HG03342 (cell line): Measurements from ENCODE around the gene IL1RN.
"Not testable (repeated sequence)": the region's sequence is repeated elsewhere in the genome, so short reads cannot be mapped to it uniquely, and the experiment has no call there.

Experiments used
- ATAC-seq: cut with Tn5 transposase; IDR thresholded peaks from one replicate; pipeline ENCODE4 v1.9.1; 2021; ENCODE audit warnings: mild to moderate bottlenecking, moderate library complexity; ENCODE audit not compliant: unreplicated experiment

Gene IL1RN, protein sequence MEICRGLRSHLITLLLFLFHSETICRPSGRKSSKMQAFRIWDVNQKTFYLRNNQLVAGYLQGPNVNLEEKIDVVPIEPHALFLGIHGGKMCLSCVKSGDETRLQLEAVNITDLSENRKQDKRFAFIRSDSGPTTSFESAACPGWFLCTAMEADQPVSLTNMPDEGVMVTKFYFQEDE

DNA sequence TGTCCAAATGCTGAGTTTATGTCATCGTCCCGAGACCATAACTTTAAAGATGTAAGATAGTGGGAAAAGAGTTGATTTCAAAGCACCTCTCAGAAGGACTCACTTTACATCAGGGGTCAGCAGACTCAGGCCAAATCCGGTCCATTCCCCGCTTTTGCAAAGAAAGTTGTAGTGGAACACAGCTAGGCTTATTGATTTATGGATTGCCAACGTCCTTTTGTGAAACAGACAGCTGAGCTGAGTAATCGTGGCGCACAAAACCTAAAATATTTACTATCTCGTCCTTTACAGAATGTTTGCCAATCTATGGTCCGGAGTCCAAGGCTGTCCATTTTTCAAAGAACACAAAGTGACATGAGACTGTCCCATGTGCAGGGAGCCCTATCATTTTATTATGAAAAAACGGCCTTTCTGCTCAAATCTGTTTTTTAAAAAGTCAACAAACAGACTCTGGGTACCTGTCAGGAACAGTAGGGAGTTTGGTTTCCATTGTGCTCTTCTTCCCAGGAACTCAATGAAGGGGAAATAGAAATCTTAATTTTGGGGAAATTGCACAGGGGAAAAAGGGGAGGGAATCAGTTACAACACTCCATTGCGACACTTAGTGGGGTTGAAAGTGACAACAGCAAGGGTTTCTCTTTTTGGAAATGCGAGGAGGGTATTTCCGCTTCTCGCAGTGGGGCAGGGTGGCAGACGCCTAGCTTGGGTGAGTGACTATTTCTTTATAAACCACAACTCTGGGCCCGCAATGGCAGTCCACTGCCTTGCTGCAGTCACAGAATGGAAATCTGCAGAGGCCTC, at the start of gene IL1RN:
IL1RN (plus strand) TSS at position 754 of the 801 bp plus-strand sequence; CDS start at position 781, 27 bp downstream.
- no peak for ATAC-seq

DNA sequence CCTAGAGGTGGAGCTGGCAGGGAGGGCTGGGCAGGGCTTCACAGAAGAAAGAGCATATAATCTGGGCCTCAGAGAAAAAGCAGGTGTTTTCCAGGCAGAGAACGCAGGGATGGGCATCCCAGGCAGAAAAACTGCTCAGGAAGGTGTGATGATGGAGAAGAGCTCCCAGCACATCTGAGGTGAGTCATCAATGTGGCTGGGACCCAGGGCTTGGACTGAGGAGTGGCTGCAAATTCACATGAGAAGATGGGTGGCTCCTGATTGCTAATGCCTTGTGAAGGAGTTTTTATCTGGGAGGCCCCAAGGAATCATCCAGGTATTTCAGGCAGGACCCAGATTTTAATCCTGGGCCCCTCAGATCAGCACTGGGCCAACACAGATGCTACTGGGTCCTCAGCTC, 49.5 kb upstream of the IL1RN start:
- no peak for ATAC-seq

DNA sequence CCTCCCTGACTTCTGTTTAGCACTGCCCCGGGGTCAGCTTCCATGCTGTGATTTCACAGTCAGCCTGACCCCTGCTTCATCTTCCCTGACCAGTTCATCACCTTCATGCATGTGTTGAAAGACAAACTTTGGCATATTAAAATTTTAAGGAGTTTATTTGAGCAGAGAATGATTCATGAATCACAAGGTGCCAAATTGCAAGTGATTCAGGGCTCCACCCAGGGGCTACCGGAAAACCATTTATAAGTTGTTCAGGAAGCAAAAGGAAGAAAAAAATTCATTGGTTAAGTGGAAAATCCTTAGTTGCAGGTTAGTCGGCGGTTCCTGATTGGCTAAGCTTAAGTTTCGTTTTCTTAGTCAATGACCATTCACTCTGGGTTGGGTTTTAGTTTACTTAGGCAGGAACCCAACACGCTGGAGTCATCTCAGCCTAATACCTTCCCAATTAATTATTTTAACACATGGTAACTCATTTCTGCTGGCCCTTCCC, 49.0 kb upstream of the IL1RN start:
- no peak for ATAC-seq

DNA sequence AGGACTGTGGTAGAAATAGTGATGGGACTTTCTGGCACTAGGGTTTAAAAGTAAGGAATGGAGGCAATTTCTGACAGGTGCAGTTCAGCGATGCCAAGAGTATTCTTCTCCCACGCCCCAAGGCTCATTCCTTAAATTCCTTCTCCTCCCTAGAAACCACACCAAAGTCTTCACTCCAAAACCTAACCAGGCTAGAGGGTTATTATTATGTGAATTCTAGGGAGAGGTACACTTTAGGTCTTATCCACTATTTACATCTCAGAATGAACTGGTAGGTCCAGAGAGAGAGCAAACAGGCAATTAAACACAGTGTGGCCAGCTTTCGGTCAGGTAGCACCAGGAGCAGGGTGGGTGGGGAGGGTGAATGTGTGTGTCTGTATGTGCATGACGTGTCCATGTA, 48.3 kb upstream of the IL1RN start:
- ATAC-seq, result no peak

DNA sequence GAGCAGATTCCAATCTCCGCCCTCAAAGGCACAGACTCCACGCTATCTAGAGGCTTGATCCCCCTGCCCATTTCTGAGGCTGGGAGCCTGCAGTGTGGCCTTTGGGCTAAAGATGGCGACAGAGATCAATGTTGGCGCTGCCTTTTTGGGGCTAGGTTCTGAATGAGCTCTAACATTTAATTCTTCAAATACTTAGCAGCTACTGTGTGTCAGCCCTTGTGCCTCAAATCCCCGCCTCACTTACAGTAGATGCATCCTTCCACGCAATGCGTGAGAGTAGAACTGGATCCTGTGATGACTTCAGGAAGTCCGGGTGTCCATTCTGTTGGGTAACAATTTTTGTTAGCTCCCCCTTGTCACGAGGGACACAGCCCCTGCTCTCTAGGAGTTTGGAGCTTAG, 47.3 kb upstream of the IL1RN start:
- no peak for ATAC-seq

DNA sequence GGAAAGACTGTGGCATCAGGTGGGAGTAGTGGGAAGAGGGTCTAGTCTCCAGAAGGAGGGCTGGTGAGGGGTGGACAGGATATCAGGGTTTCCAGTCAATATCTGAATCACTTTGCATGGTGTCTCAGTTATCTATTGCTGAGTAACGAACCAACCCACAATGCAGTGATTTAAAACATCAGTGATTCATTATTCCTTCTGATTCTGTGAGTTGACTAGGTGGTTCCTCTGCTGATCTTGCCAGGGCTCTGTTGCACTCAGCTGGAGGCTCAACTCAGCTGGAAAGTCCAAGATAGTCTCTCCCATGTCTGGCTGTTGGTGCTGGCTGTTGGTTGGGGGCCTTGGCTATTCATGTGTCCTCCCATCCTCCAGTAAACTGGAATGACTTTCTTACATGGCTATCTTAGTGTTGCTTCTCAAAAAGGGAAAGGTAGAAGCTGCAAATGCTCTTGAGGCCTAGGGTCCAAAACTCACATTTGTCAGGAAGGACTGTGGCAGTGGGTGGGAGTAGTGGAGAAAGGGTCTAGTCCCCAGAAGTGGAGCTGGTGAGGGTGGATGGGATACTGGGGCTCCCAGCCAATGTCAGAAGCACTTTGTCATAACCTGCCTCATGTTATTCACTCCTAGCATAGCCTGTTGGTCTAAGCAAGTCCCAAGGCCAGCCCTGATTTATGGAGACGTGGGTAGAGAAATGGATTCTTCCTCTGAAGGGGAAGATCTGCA, 45.7 kb upstream of the IL1RN start:
- ATAC-seq, result no peak

DNA sequence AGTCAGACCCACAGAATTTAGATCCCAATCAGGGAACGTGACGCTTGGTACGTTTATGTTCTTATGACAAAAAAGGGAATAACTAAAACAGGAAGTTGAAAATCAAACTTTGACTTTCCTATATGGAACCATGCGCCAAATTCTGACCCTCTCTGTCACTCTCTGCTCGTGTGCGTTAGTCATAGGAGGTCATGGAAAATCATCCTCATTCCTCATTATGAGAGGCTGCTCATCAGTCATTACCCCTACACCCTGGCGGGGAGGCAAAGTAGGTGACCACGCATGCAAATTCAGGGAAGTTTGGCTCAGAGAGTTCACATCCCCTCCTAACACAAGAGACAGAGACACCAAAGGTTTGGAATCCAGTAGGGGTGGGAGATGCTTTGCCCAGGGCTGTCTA, 44.1 kb upstream of the IL1RN start:
- ATAC-seq, result no peak

DNA sequence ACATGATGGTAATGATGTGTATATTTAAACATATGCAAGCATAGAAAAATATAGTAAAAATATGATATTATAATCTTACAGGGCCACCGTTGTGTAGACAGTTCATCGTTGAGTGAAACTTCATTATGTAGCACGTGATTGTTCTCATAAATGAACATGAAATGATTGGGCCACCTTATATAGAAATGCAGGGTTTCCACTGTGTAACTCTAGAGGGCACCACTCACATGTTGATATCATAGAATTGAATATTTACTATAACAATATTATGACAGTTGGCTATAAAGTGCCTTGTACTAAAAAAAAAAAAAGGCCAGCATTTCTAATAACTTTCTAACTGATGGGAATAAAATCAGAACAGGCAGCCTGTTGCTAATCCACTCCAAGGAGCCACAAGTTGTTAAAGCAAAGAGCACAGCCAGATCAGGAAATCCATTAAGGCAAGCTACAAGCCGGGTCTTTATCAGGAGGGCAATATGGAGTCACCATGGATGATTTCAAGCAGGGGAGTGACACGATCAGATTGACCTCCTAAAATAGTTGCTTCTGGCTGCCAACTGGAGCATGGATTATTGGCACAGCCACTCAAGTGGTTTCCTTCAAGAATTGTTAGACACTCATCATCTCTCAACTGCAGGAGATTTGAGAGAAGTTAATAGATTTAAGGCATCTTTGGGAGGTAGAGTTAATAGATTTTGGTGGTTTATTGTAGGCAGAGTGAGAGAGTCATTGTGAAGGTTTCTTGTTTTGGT, 43.0 kb upstream of the IL1RN start:
- ATAC-seq, result no peak

DNA sequence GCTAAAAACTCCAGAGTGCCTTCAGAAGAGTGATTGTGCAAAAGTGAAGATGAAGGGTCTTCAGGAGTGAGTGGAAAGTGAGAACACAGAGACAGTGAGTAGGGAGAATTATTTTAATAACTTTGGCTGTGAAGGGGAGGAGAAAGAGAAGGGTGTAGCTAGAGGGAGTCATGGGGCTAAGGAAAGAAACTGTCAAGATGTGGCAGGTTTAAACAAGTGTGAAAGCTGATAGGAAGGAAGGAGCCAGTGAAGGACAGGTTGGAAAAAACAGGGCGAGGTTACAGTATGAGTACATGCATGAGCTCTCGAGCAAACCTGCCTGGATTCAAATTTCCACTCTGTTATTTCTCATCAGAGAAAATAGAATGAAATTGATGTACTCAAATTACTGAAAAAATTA, 41.9 kb upstream of the IL1RN start:
- ATAC-seq, result no peak

DNA sequence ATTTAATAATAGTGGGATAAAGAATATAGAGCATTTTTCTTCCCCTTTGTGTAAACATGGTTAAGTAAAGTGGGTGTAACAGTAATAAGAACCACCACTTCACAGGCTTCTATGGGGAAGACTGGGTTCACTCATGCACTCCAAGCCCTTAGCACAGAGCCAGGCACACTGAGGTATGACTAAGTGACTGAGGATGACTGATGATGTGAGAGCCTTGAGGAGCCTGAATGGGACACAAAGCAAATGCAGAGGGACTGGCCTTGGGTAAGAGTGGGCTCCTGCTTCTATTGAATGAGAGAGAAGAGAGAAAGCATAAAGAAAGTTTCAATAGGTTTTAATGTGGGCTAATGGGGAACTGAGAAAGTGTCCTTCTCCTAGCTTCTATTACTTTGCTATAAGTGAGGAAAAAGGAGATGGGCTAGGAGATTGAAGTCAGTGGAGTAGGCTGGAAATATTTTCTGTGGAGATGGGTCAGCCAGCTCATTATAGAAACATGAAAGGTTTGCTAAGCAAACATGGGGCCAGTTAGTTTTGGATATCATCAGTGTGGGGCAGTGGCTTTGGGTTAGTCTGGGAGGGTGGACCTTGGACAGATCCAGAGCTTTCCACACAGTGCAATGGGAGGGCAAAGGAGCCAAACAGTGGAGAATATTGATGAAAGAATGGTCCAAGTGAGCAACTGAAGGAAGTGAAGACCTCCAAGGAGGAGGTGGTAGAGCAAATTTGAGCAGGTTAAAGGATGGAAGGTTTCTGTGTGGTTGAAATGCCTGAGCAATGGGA, 39.0 kb upstream of the IL1RN start:
- no peak for ATAC-seq

DNA sequence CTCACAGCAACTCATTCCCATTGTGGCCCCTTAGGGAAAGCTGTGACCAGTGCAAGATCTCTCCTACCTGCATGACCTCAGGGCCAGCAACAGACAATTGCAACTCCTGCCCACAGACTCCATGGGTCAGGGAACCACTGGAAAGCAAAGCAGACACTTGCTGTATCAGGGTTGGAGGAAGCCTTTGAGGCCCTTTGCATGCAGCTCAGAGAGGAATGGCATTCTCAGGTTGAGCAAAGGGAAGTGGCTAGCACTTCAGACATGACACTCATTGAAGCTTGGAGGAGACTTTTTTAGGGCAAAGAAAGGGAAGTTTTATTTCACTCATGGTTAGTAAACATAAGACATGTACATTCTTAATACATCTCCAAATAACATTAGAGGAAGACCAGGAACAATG, 37.5 kb upstream of the IL1RN start:
- no peak for ATAC-seq

DNA sequence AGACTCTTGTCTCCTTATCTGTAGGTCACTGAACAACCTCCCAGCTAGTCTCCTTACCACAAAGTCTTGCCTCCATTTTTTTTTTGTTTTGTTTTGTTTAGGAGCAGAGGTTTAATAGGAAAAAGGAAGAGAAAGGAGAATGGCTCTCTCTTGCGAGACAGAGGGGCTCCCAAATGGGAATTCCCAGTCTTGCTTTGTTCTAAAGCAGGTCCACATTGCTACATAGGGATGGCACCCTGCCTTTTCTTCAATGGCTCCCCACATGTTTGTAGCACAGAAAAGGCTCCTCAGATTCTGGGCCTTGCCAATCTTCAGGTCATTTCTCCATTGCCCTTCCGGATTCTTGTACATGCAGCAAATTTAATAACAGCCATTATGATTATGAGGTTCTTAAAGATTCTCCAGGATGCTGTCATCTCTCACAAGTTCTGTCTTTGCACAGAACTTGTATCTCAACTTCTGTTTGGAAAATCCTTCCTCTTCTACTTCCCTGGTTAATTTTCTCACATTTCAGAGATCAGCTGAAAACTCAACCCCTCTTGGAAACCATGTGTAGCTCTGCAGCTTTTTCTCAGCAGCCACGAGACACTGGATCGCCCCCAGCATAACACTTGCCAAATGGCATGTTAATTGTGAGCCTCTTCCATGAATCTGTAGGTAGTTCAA, 36.0 kb upstream of the IL1RN start:
- ATAC-seq, result no peak

DNA sequence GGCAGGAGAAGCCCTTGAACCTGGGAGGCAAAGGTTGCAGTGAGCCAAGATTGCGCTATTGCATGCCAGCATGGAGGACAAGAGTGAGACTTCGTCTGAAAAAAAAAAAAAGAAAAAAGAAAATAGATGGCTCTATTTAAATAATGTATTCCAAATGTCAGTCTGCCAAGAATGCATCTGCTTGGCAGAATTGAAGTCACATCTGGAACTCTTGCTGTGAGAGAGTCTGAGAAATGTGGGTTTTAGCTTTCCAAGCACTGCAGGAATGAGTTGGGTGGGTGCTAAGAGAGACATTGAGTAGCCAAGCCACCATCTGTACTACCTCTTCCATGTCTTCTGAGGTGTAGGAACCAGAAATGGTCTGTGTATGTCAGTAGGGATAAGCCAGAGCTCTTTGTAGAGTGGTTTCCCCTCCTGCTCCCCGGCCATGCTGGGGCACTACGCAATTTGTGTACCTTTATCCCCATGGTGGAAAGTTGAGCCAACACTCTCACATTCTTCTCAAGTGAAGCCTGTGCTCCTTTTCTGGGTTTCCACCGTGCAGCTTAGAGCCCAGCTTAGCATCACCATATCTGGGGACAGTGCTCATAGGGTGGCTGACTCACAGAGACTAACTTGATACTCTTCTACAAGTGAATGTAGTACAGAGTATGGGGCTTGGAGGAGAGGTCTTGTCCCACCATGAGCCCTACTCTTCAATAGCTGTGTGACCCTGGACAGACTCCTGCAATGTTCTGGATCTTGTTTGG, 34.4 kb upstream of the IL1RN start:
- ATAC-seq, result no peak

DNA sequence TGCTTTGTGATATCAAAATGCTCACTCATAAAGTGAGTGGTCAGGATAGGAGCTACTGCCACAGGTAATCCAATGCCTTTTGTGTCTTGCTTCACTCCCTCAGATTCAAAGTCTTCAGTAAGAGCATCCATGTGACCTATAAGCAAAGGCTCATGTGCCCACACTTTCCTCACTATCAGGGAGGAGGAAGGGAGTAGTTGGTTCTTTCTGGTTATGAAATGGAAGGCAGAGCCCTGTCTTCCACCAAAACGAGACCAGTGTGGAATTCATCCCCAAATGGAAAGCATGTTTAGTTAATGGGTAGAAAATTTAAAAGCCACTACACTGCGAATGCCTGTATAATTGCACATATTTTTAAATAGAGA, 33.8 kb upstream of the IL1RN start:
- no peak for ATAC-seq

DNA sequence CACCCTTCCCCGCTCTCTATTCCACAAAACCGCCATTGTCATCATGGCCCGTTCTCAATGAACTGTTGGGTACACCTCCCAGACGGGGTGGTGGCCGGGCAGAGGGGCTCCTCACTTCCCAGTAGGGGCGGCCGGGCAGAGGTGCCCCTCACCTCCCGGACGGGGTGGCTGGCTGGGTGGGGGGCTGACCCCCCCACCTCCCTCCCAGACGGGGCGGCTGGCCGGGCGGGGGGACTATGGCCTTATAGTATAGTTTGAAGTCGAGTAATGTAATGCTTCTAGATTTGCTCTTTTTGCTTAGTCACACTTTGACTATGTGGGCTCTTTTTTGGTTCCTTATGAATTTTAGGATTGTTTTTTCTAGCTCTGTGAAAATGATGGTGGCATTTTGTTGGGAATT, 31.1 kb upstream of the IL1RN start:
- not testable (repeated sequence) for ATAC-seq

DNA sequence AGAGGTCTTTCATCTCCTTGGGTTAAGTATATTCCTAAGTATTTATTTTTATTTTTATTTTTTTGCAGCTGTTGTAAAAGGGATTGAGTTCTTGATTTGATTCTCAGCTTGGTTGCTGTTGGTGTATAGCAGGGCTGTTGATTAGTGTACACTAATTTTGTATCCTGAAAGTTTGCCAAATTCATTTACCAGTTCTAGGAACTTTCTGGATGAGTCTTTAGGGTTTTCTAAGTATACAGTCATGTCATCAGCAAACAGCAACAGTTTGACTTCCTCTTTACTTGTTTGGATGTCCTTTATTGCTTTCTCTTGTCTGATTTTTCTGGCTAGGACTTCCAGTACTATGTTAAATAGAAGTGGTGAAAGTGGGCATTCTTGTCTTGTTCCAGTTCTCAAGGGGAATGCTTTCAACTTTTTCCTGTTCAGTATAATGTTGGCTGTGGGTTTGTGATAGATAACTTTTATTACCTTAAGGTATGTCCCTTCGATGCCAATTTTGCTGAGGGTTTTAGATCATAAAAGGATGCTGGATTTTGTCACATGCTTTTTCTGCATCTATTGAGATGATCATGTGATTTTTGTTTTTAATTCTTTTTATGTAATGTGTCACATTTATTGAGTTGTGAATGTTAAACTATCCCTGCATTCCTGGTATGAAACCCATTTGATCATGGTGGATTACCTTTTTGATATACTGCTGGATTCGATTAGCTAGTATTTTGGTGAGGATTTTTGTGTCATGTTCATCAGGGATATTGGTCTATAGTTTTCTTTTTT, 30.4 kb upstream of the IL1RN start:
- ATAC-seq, result not testable (repeated sequence)

DNA sequence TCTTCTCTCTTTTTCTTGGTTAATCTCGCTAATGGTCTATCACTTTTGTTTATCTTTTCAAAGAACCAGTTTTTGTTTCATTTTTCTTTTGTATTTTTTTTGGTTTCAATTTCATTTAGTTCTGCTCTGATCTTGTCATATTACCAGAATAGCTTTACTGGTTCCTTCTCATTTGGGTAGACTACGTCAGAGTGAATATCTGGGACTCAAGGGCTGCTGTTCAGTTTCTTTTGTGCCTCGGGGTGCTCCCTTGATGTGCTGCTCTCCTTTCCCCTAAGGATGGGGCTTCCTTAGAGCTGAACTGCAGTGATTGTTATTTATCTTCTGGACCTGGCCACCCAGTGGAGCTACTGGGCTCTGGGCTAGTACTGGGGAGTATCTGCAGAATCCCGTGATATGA, 29.4 kb upstream of the IL1RN start:
- ATAC-seq, result no peak

DNA sequence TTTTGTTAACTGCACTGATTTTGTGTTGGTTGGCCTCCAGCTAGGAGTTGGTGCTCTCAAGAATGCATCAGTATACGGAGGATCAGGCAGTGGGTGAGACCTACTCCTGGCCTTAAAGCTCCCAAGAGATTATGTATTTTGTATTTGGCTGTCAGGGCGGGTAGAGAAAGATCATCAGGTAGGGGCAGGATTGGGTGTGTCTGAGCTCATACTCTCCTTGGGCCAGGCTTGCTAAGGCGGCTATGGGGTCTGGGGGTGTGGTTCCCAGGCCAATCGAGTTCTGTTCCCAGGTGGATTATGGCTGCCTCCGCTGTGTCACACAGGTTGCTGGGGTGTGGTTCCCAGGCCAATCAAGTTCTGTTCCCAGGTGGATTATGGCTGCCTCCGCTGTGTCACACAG, 28.9 kb upstream of the IL1RN start:
- ATAC-seq, result no peak
